Liver (tissue), 9 donors: ENCODE results near the gene GSAP. TPM values are rescaled to one million over a fixed set of nuclear protein-coding genes. Genes with fewer than 3 reads are reported as not detected.

Experiments
- DNase-seq: peaks from one replicate; pipeline ENCODE4 v3.0.0-alpha.2; 2017; ENCODE audit warnings: low spot score
- H3K27ac ChIP-seq, 2 donors: one replicate each; pipeline ENCODE4 v1.7.0; 2013; ENCODE audit warnings: inconsistent platforms in 2 of 2, low read length in 2 of 2, control low read depth in 1 of 2, low read depth in 1 of 2, mild to moderate bottlenecking in 1 of 2
- H3K27me3 ChIP-seq, 4 donors: one replicate each; pipeline versions ENCODE4 v1.6.1 to v1.7.0; 2013; ENCODE audit warnings: low read length in 3 of 4, inconsistent platforms in 1 of 4, mild to moderate bottlenecking in 1 of 4, moderate library complexity in 1 of 4; ENCODE audit not compliant: control insufficient read depth in 4 of 4, insufficient read depth in 4 of 4
- H3K36me3 ChIP-seq, 4 donors: one replicate each; pipeline versions ENCODE4 v1.6.1 to v1.7.0; 2013; ENCODE audit warnings: low read length in 3 of 4, mild to moderate bottlenecking in 3 of 4, low read depth in 1 of 4, moderate library complexity in 1 of 4; ENCODE audit not compliant: control insufficient read depth in 4 of 4, insufficient read depth in 3 of 4
- H3K4me1 ChIP-seq, 4 donors: one replicate each; pipeline versions ENCODE4 v1.6.1 to v1.7.0; 2013; ENCODE audit warnings: low read length in 3 of 4, mild to moderate bottlenecking in 3 of 4, moderate library complexity in 1 of 4; ENCODE audit not compliant: control insufficient read depth in 4 of 4, insufficient read depth in 4 of 4
- H3K4me3 ChIP-seq, 3 donors: one replicate each; pipeline versions ENCODE4 v1.6.1 to v1.7.0; 2013; ENCODE audit warnings: low read length in 3 of 3, control low read depth in 1 of 3, low read depth in 1 of 3, mild to moderate bottlenecking in 1 of 3
- H3K9ac ChIP-seq, 2 donors: one replicate each; pipeline ENCODE4 v1.7.0; 2013; ENCODE audit warnings: low read length in 2 of 2, mild to moderate bottlenecking in 2 of 2, moderate library complexity in 2 of 2, control low read depth in 1 of 2, low read depth in 1 of 2
- H3K9me3 ChIP-seq, 4 donors: one replicate each; pipeline versions ENCODE4 v1.6.1 to v1.7.0; 2013; ENCODE audit warnings: low read length in 3 of 4; ENCODE audit not compliant: control insufficient read depth in 4 of 4
- ATF3 ChIP-seq: IDR thresholded peaks from 2 replicates; pipeline ENCODE4 v1.6.1; 2016; ENCODE audit warnings: antibody characterized with exemption
- CTCF ChIP-seq: fragments of 150-350 bp; IDR thresholded peaks from 2 replicates; pipeline ENCODE4 v1.5.1; 2017; ENCODE audit warnings: improper control_type of control experiment, low read depth, low read length; ENCODE audit not compliant: missing input control
- EGR1 ChIP-seq, 2 donors: IDR thresholded peaks; 2 replicates each; pipeline ENCODE4 v1.6.1; 2016 to 2018; ENCODE audit warnings: antibody characterized with exemption in 2 of 2, low read depth in 2 of 2
- FOXA1 ChIP-seq: IDR thresholded peaks from 2 replicates; pipeline ENCODE4 v1.6.1; 2016; ENCODE audit warnings: antibody characterized with exemption
- GABPA ChIP-seq, 2 donors: IDR thresholded peaks in 1 of 2; conservative IDR thresholded peaks in 1 of 2; 2 replicates each; pipeline ENCODE4 v1.6.1; 2016; ENCODE audit warnings: antibody characterized with exemption in 2 of 2, mild to moderate bottlenecking in 1 of 2, moderate library complexity in 1 of 2
- HNF4A ChIP-seq, 2 donors: conservative IDR thresholded peaks; 2 replicates each; pipeline ENCODE4 v1.6.1; 2016; ENCODE audit warnings: antibody characterized with exemption in 2 of 2, mild to moderate bottlenecking in 2 of 2
- JUND ChIP-seq, 2 donors: IDR thresholded peaks; 2 replicates each; pipeline ENCODE4 v1.6.1; 2016; ENCODE audit warnings: antibody characterized with exemption in 2 of 2
- MAX ChIP-seq: IDR thresholded peaks from 2 replicates; pipeline ENCODE4 v1.6.1; 2016; ENCODE audit warnings: antibody characterized with exemption
- NR2F2 ChIP-seq: IDR thresholded peaks from 2 replicates; pipeline ENCODE4 v1.6.1; 2016; ENCODE audit warnings: antibody characterized with exemption
- RAD21 ChIP-seq, 2 donors: IDR thresholded peaks; 2 replicates each; pipeline ENCODE4 v1.6.1; 2016; ENCODE audit warnings: antibody characterized with exemption in 2 of 2, mild to moderate bottlenecking in 2 of 2
- REST ChIP-seq: IDR thresholded peaks from 2 replicates; pipeline ENCODE4 v1.6.1; 2016; ENCODE audit warnings: antibody characterized with exemption, mild to moderate bottlenecking
- RXRA ChIP-seq, 2 donors: IDR thresholded peaks; 2 replicates each; pipeline ENCODE4 v1.6.1; 2017 to 2018; ENCODE audit warnings: antibody characterized with exemption in 2 of 2, mild to moderate bottlenecking in 1 of 2
- SP1 ChIP-seq: IDR thresholded peaks from 2 replicates; pipeline ENCODE4 v1.6.1; 2018; ENCODE audit warnings: antibody characterized with exemption, mild to moderate bottlenecking
- TAF1 ChIP-seq: conservative IDR thresholded peaks from 2 replicates; pipeline ENCODE4 v1.6.1; 2016; ENCODE audit warnings: antibody characterized with exemption, mild to moderate bottlenecking
- YY1 ChIP-seq: IDR thresholded peaks from 2 replicates; pipeline ENCODE4 v1.6.1; 2016; ENCODE audit warnings: antibody characterized with exemption, mild to moderate bottlenecking
- WGBS: extraction: QIAGEN DNeasy Blood & Tissue Kit; methylation state at CpG from one replicate; pipeline ENCODE4 v1.1.7; 2013; 5-methylcytosine and 5-hydroxymethylcytosine counted together
- polyA plus RNA-seq, 2 donors: library from polyadenylated mRNA; stranded (reverse) in 1 of 2; unstranded in 1 of 2; fragments of 200-250 nt in 1 of 2; fragments of >200 nt in 1 of 2; fragmentation: Nextera tagmentation in 1 of 2; extraction: Ambion mirVana in 1 of 2; gene quantifications; one replicate each; pipeline versions ENCODE4 v1.2.1 to v1.2.3, GENCODE V29; 2013 to 2015
- total RNA-seq, 2 donors: library from RNA; depleted of rRNA; stranded (reverse); fragments of >200 nt; gene quantifications; one replicate each; pipeline ENCODE4 v1.2.3, GENCODE V29; 2014
- donor health status: healthy.
- donor health status: healthy.
- donor health status: healthy.
- donor health status: healthy.
- donor health status: healthy.

GSAP gene
- total and polyA plus RNA-seq, 4 donors = 4.1 to 30.9 (median 17.7) TPM

- Histone ChIP-seq H3K4me1 (peaks cover 3 to 9% (median 7%) of the 10 kb centered on the region in 4 donors), H3K36me3 (peaks cover 0 to 18% (median 10%) of the 10 kb centered on the region in 4 donors), H3K27ac (no peak overlapping the region), H3K9ac (no peak overlapping the region), H3K27me3 (no peaks in the 10 kb centered on the region), H3K4me3 (no peak overlapping the region), H3K9me3 (no peaks in the 10 kb centered on the region)
- TF ChIP-seq JUND (IDR thresholded peaks at IDR 0.05) (no peak), RXRA (IDR thresholded peaks at IDR 0.05) (peak; percentile 11 to 35), HNF4A (conservative IDR thresholded peaks at IDR 0.05) (peak in 1 of 2 donors; percentile 28), RAD21 (IDR thresholded peaks at IDR 0.05) (peak in 1 of 2 donors; percentile 43), TAF1 (no peak), MAX (no peak), ATF3 (no peak)
- 59% methylated on average over 3 of the region's 3 CpGs for WGBS
- no peak for DNase-seq
Measured at GRCh38 chr7:77378584-77378983, 37.6 kb downstream of the GSAP start.

DNA sequence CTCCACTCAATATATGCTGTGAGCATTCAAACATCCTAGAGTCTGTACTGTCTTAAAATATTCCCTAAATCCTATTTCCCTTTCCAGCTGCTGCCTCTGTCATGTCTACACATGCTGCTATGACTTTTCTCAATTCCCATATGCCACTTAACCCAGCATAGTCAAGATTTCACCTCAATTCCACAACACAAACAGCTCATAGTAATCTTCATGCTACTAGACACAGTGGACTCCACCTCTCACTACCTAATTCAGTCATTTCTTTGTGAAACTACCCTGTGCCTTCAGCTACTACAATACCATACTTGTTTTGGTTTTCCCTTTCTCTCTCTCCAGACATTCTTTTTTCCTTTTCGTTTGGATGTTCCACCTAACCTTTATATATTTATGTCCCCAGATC, 45.5 kb downstream of the GSAP start:
- Histone ChIP-seq H3K9ac (no peak overlapping the region), H3K4me1 (no peaks in the 10 kb centered on the region), H3K27me3 (no peaks in the 10 kb centered on the region), H3K27ac (no peak overlapping the region), H3K4me3 (no peak overlapping the region), H3K36me3 (peaks cover 3 to 35% (median 17%) of the 10 kb centered on the region in 4 donors), H3K9me3 (no peaks in the 10 kb centered on the region)
- TF ChIP-seq SP1 (no peak), EGR1 (IDR thresholded peaks at IDR 0.05; ENCODE audit: low read depth in 2 of 2) (no peak), JUND (IDR thresholded peaks at IDR 0.05) (no peak), NR2F2 (no peak), GABPA (IDR thresholded peaks at IDR 0.05 in 1 of 2, conservative IDR thresholded peaks at IDR 0.05 in 1 of 2) (no peak), YY1 (no peak), RAD21 (IDR thresholded peaks at IDR 0.05) (no peak), MAX (no peak), REST (no peak), ATF3 (no peak), FOXA1 (no peak)
- no peak for DNase-seq
- 87% methylated on average over 1 of the region's 1 CpG for WGBS

GRCh38 chr7:77368974-77369373, 47.2 kb downstream of the GSAP start:
- H3K9me3 ChIP-seq = no peaks in the 10 kb centered on the region
- 72% methylated on average over 2 of the region's 2 CpGs for WGBS
- no peak overlapping the region for H3K4me3 ChIP-seq
- no peak for DNase-seq
- H3K27me3 ChIP-seq = no peaks in the 10 kb centered on the region
- peaks cover 3 to 27% (median 13%) of the 10 kb centered on the region in 4 donors for H3K36me3 ChIP-seq
- H3K27ac ChIP-seq = no peak overlapping the region
- H3K9ac ChIP-seq = no peak overlapping the region
- H3K4me1 ChIP-seq = no peaks in the 10 kb centered on the region
- TF ChIP-seq RAD21 (IDR thresholded peaks at IDR 0.05) (peak; percentile 64 to 76), FOXA1 (no peak), CTCF (no peak)
